Fibroblast of lung (primary cell): ENCODE measurements around the gene FASLG. TPM values are rescaled to one million over a fixed set of nuclear protein-coding genes. Genes with fewer than 3 reads are reported as not detected.

ENCODE experiments used
- DNase-seq, 2 donors: peaks; one replicate each; pipeline versions ENCODE4 v3.0.0 to v3.0.0-alpha.2; 2010; ENCODE audit warnings: low read depth in 2 of 2
- H2AFZ ChIP-seq: 2 replicates; pipeline ENCODE4 v1.5.1; 2012; ENCODE audit warnings: low read length, control low read depth, inconsistent platforms
- H3K27ac ChIP-seq: 2 replicates; pipeline ENCODE4 v1.5.1; 2011; ENCODE audit warnings: low read length, control low read depth; ENCODE audit not compliant: insufficient read depth
- H3K27me3 ChIP-seq: 2 replicates; pipeline ENCODE4 v1.5.1; 2011; ENCODE audit warnings: mild to moderate bottlenecking, low read length; ENCODE audit not compliant: control insufficient read depth, insufficient read depth
- H3K36me3 ChIP-seq: 2 replicates; pipeline ENCODE4 v1.5.1; 2011; ENCODE audit warnings: low read length; ENCODE audit not compliant: control insufficient read depth, insufficient read depth
- H3K4me1 ChIP-seq: 2 replicates; pipeline ENCODE4 v1.5.1; 2011; ENCODE audit warnings: low read length; ENCODE audit not compliant: control insufficient read depth, insufficient read depth; ENCODE audit errors: extremely low read depth
- H3K4me2 ChIP-seq: 2 replicates; pipeline ENCODE4 v1.5.1; 2011; ENCODE audit warnings: low read length, control low read depth; ENCODE audit not compliant: insufficient read depth; ENCODE audit errors: extremely low read depth
- H3K4me3 ChIP-seq, 4 experiments: fragments of 200-600 bp in 1 of 4; sonication (generic) in 1 of 4; replicated peaks in 1 of 4; 2 replicates each; pipeline ENCODE4 v1.5.1; 2011 to 2016; ENCODE audit warnings: low read length in 4 of 4, low read depth in 3 of 4, mild to moderate bottlenecking in 3 of 4, control low read depth in 2 of 4, inconsistent platforms in 1 of 4, mixed read lengths in 1 of 4; ENCODE audit not compliant: insufficient read depth in 1 of 4; ENCODE audit errors: control extremely low read depth in 1 of 4
- H3K79me2 ChIP-seq: 2 replicates; pipeline ENCODE4 v1.5.1; 2012; ENCODE audit warnings: mild to moderate bottlenecking, low read length, inconsistent platforms; ENCODE audit not compliant: control insufficient read depth, insufficient read depth
- H3K9ac ChIP-seq: 2 replicates; pipeline ENCODE4 v1.5.1; 2011; ENCODE audit warnings: mild to moderate bottlenecking, low read length, control low read depth; ENCODE audit not compliant: insufficient read depth
- H3K9me3 ChIP-seq: 2 replicates; pipeline ENCODE4 v1.5.1; 2012; ENCODE audit warnings: low read depth, low read length; ENCODE audit not compliant: control insufficient read depth, insufficient read depth
- H4K20me1 ChIP-seq: 2 replicates; pipeline ENCODE4 v1.5.1; 2011; ENCODE audit warnings: low read length; ENCODE audit not compliant: control insufficient read depth, insufficient read depth; ENCODE audit errors: extremely low read depth
- CTCF ChIP-seq, 2 donors: IDR thresholded peaks in 1 of 2; conservative IDR thresholded peaks in 1 of 2; 1 replicate in 1 of 2; 2 replicates in 1 of 2; pipeline ENCODE4 v1.5.1; 2011 to 2012; ENCODE audit warnings: low read length in 2 of 2, control low read depth in 1 of 2, inconsistent platforms in 1 of 2, low read depth in 1 of 2, mild to moderate bottlenecking in 1 of 2
- EZH2 ChIP-seq: IDR thresholded peaks from 2 replicates; pipeline ENCODE4 v1.5.1; 2012; ENCODE audit warnings: low read length, control low read depth, mild to moderate bottlenecking; ENCODE audit errors: missing control alignments
- polyA plus RNA-seq, 2 donors: library from polyadenylated mRNA; depleted of rRNA in 1 of 2; stranded (reverse) in 1 of 2; unstranded in 1 of 2; fragments of >200 nt; gene quantifications; 2 replicates each; pipeline ENCODE4 v1.2.1, GENCODE V29; 2011 to 2012; ENCODE audit warnings: missing spikeins in 1 of 2
- total RNA-seq: library from RNA; depleted of rRNA; stranded (reverse); fragments of >200 nt; gene quantifications from 2 replicates; pipeline ENCODE4 v1.2.1, GENCODE V29; 2014

Gene FASLG
- total and polyA plus RNA-seq, 2 donors (not counting 1 experiment from before 2014, with no cell fraction given) = not detected

GRCh38 chr1:172650474-172651193 lies 8.3 kb upstream of the FASLG start:
- no peak overlapping the region for H3K4me3 ChIP-seq

GRCh38 chr1:172653015-172653709 lies 5.7 kb upstream of the FASLG start:
- Histone ChIP-seq H3K27me3 (no peaks in the 10 kb centered on the region), H3K79me2 (no peaks in the 10 kb centered on the region), H2AFZ (no peak overlapping the region), H3K4me1 (no peaks in the 10 kb centered on the region), H3K9me3 (no peaks in the 10 kb centered on the region), H3K4me2 (no peak overlapping the region), H4K20me1 (no peaks in the 10 kb centered on the region), H3K4me3 (no peak overlapping the region), H3K36me3 (no peaks in the 10 kb centered on the region), H3K9ac (no peak overlapping the region), H3K27ac (no peak overlapping the region)
- DNase-seq = peak; percentile 20 to 61
- no peak for TF ChIP-seq CTCF (conservative IDR thresholded peaks at IDR 0.05 in 1 of 2, IDR thresholded peaks at IDR 0.05 in 1 of 2; ENCODE audit: low read depth in 1 of 2, low read length in 2 of 2)
- no peak for TF ChIP-seq EZH2

More at GRCh38 chr1:172650474-172651193, 8.3 kb upstream of the FASLG start:
- H3K9me3 ChIP-seq = no peaks in the 10 kb centered on the region
- no peak overlapping the region for H3K9ac ChIP-seq
- H3K4me2 ChIP-seq = no peak overlapping the region
- H3K27me3 ChIP-seq = no peaks in the 10 kb centered on the region
- H3K27ac ChIP-seq = no peak overlapping the region
- H3K36me3 ChIP-seq = no peaks in the 10 kb centered on the region
- no peaks in the 10 kb centered on the region for H3K4me1 ChIP-seq
- H2AFZ ChIP-seq = no peak overlapping the region
- H4K20me1 ChIP-seq = no peaks in the 10 kb centered on the region
- no peak for TF ChIP-seq EZH2
- no peak for TF ChIP-seq CTCF (conservative IDR thresholded peaks at IDR 0.05 in 1 of 2, IDR thresholded peaks at IDR 0.05 in 1 of 2; ENCODE audit: low read depth in 1 of 2, low read length in 2 of 2)
- DNase-seq = no peak
- no peaks in the 10 kb centered on the region for H3K79me2 ChIP-seq

DNA sequence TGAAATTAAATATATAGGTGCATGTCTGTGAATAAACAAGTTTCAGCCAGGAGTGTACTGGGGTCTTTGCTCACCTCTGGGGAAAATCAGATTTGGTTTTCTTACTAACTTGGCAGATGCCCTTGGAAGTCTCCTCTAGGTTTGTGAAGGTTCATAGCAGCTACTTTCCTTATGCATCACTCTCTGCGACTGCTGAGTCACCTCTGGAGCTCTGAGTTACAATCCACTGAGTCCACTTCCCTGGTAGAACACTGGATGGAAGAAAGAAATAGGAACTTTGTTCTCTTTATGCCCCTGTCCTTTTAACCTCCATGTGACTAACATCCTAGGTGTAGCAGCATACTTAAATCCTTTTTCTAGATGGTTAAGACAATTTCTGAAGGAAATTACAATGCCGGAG lies 4.4 kb upstream of the FASLG start:
- Histone ChIP-seq H3K27me3 (no peaks in the 10 kb centered on the region), H3K79me2 (no peaks in the 10 kb centered on the region), H3K36me3 (no peaks in the 10 kb centered on the region), H3K9ac (no peak overlapping the region), H3K4me3 (no peak overlapping the region), H4K20me1 (no peaks in the 10 kb centered on the region), H3K9me3 (no peaks in the 10 kb centered on the region), H2AFZ (no peak overlapping the region), H3K4me1 (no peaks in the 10 kb centered on the region), H3K27ac (no peak overlapping the region), H3K4me2 (no peak overlapping the region)
- peak; percentile 49 to 90 for DNase-seq
- TF ChIP-seq EZH2 (no peak), CTCF (conservative IDR thresholded peaks at IDR 0.05 in 1 of 2, IDR thresholded peaks at IDR 0.05 in 1 of 2; ENCODE audit: low read depth in 1 of 2, low read length in 2 of 2) (no peak)
